Measurements from ENCODE around the gene SINHCAF.
"Not testable (repeated sequence)": the region's sequence is repeated elsewhere in the genome, so short reads cannot be mapped to it uniquely, and the experiment has no call there.

SINHCAF gene

GRCh38 chr12:31259136-31259886, 66.6 kb downstream of the SINHCAF start:
- DNase-seq, result no peak

GRCh38 chr12:31257784-31258183, 68.2 kb downstream of the SINHCAF start:
- no peak for DNase-seq

GRCh38 chr12:31251707-31252611, 74.0 kb downstream of the SINHCAF start:
- not testable (repeated sequence) for DNase-seq

DNA sequence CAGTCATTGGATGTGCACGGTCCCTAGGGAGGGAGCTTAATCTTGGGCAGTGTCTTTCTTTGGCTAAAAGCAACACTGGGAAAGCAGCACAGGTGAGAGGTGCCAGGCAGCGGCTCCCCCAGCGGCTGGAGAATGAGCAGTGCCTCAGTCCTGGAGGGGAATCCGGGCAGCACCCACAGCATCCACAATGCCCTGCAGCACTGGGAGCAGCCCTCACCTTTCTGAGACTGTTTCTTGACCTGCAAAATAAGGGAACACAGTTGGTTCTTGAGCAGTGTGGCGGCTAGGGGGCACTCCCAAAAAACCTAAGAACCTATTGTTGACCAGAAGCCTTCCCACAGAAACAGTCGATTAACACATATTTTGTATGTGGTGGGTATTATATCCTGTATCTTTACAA, 75.8 kb downstream of the SINHCAF start:
- DNase-seq, result no peak

- no peak for DNase-seq
Observed at GRCh38 chr12:31249356-31249755, 76.6 kb downstream of the SINHCAF start.

DNA sequence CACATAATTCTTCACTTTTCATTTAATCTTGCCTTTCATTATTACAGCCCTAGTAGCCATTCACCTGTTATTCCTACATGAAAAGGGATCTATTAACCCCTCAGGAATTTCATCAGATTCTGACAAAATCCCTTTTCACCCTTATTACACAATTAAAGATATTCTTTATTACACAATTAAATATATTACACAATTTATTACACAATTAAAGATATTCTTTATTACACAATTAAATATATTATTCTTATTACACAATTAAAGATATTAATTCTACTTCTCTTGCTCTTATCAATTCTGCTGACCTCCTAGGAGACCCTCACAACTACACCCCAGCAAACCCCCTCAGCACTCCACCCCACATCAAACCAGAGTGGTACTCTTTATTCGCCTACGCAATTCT, 77.1 kb downstream of the SINHCAF start:
- no peak for DNase-seq

DNA sequence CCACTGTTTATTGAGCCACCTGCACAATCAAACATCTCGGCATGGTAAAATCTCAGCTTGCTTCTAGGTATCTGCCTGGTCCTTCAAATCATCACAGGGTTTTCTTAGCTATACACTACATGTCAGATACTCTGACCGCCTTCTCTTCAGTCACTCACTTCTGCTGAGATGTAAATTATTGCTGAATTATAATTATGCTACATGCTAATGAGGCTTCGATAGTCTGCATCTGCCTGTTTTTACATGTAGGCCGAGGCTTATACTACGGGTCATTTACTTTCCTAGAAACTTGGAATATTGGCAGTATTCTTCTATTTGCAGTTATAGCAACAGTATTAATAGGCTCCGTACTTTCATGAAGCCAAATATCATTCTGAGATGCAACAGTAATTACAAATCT, 77.6 kb downstream of the SINHCAF start:
- DNase-seq, result no peak

GRCh38 chr12:31246470-31246850, 79.5 kb downstream of the SINHCAF start:
- DNase-seq, result no peak

- DNase-seq, result no peak
Observed at GRCh38 chr12:31245822-31246469, 80.0 kb downstream of the SINHCAF start.

DNA sequence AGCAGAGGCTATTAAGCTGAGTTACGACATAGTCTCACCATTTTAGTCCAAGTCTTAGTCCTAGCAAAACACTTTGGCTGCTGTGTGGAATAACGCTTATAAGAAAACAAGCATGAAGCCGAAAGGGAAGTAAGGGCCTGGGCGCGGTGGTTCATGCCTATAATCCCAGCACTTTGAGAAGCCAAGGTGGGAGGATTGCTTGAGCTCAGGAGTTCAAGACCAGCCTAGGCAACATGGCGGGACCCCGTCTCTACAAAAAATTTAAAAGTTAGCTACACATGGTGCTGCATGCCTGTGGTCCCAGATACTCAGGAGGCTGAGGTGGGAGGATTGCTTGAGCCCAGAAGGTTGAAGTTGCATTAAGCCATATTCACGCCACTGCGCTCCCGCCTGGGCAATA, 83.5 kb downstream of the SINHCAF start:
- DNase-seq, result not testable (repeated sequence)

DNA sequence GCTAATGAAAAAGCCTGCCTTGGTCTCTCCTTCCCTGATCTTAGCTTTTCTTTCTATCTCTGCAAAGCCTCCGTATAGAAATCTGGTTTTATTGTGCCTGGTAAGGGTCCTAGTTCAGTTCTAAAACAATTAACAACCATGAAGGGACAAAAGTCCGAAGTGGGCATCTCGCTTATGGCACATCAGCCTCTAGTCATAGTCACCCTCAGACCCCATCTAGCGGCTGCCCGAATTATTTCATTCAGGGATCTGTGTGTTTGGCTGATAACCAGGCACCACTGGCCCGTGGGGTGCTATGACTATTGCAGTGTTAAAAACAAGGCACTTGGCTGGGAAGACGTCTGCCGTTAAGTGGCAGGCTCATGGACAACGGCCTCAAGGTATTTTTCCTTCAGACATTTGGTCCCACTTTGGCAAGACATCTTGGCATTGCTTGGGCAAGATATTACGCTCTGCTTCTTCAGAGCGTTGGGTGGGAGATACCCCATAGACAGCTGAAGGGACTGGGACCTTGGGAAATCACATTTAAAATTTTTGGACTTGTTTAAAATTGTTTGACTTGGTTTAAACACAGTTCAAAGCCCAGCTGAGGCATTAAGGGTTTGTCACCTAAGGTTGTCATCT, 87.1 kb downstream of the SINHCAF start:
- peak; percentile 67 for DNase-seq

GRCh38 chr12:31238333-31238732, 87.6 kb downstream of the SINHCAF start:
- DNase-seq, result not testable (repeated sequence)

GRCh38 chr12:31236998-31237637, 88.8 kb downstream of the SINHCAF start:
- no peak for DNase-seq

- no peak for DNase-seq
Observed at GRCh38 chr12:31235868-31236395, 90.0 kb downstream of the SINHCAF start.

- peak; percentile 31 for DNase-seq
Observed at GRCh38 chr12:31234955-31235867, 90.7 kb downstream of the SINHCAF start.

DNA sequence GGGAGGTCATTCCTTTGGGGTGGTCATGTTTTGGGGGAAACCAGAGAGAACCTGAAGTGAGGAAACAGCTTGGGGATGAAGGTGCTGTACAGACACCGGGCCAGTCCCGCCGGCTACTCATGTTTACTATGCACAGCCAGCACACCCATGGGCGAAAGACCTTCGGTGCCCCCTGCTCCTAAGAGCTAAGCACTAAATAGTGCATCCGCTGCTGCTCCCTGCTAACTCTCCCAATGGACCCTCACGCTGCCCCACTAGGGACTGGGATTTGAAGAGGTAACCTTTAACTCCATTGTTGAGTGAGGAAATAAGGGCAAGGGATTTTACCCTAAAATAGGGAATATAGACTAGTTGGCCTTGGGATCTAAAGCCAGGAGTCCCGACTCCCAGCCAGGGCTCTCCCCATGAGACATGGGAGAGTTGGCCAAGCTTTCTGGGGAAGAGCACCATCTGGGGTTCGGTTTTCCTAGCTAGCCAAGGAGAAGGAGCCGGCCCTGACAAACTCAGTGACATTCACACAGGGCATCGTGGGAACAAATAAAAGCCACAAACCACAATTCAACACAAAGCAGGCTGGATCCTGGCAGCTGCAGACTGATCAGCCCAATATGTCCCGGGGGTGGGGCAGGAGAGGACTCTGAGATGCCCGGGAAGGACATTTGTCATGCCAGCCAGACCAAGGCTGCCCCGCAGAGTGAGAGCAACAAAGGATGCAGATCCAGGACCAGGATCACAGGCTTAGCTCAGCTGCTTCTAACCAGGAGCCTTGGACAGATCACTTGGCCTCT, 91.7 kb downstream of the SINHCAF start:
- no peak for DNase-seq

- no peak for DNase-seq
Observed at GRCh38 chr12:31233061-31233730, 92.8 kb downstream of the SINHCAF start.

GRCh38 chr12:31232361-31232965, 93.5 kb downstream of the SINHCAF start:
- no peak for DNase-seq
